Kidney epithelial cell (primary cell): ENCODE data around the gene C1orf94. TPM values are rescaled to one million over a fixed set of nuclear protein-coding genes. Genes with fewer than 3 reads are reported as not detected.

Source experiments
- DNase-seq: peaks from one replicate; pipeline ENCODE4 v3.0.0-alpha.2; 2010; ENCODE audit warnings: low read depth
- H3K27me3 ChIP-seq: 2 replicates; pipeline ENCODE4 v1.6.0; 2011; ENCODE audit warnings: low read length; ENCODE audit not compliant: control insufficient read depth, insufficient read depth
- H3K36me3 ChIP-seq: 2 replicates; pipeline ENCODE4 v1.5.1; 2011; ENCODE audit warnings: low read length; ENCODE audit not compliant: control insufficient read depth, insufficient read depth
- H3K4me3 ChIP-seq: 2 replicates; pipeline ENCODE4 v1.5.1; 2011; ENCODE audit warnings: low read depth, mild to moderate bottlenecking, control low read depth, low read length
- CTCF ChIP-seq: IDR thresholded peaks from 2 replicates; pipeline ENCODE4 v1.5.1; 2011; ENCODE audit warnings: mild to moderate bottlenecking, moderate library complexity, low read length, control low read depth, inconsistent platforms; ENCODE audit not compliant: insufficient read depth, poor library complexity, severe bottlenecking
- total RNA-seq: library from RNA; depleted of rRNA; stranded (reverse); fragments of >200 nt; gene quantifications from 2 replicates; pipeline ENCODE4 v1.2.3, GENCODE V29; 2015

The C1orf94 gene
- total RNA-seq, 1 donor from 2014 or later = not detected

DNA sequence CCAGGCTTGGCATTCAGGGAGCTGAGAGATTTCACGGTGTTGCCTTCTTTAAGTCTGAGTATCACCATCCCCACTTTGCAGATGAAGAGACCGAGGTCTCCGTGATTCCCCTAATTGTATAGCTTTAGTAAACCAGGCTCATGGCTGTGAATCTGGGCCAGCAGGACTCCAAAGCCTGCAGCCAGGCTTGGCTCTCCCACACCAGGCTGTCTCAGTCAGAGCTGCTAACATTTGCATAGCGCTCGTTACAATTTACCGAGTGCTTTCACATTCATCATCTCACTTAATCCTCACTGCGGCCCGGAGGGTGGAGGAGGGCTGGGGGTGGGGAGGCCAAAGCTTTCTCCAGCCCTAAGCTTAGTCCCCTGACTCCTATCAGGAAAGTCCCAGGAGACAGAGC is 11.7 kb downstream of the C1orf94 start:
- peaks cover 2% of the 10 kb centered on the region for H3K27me3 ChIP-seq
- H3K36me3 ChIP-seq = no peaks in the 10 kb centered on the region
- no peak overlapping the region for H3K4me3 ChIP-seq
- DNase-seq = no peak
- no peak for TF ChIP-seq CTCF

DNA sequence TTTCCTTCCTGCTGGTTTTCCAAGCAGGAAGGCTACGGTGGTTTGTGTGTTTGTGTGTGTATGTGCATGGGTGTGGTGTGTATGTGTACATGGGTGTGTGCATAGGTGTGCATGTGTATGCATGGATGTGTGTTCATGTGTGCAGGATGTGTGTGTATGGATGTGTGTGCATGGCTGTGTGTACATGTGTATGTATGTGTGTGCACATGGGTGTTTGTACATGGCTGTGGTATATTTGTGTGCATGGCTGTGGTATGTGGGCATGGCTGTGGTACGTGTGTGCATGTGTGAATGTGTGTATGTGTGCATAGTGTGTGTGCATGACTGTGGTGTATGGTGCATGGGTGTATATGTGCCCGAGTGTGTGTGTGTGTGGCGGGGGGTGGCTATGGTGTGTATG is 12.3 kb downstream of the C1orf94 start:
- H3K36me3 ChIP-seq = no peaks in the 10 kb centered on the region
- H3K27me3 ChIP-seq = peaks cover 2% of the 10 kb centered on the region
- no peak for DNase-seq
- no peak overlapping the region for H3K4me3 ChIP-seq
- TF ChIP-seq CTCF = no peak

GRCh38 chr1:34190692-34191091 is 14.0 kb downstream of the C1orf94 start:
- DNase-seq = no peak
- H3K27me3 ChIP-seq = peaks cover 2% of the 10 kb centered on the region
- no peak overlapping the region for H3K4me3 ChIP-seq
- H3K36me3 ChIP-seq = no peaks in the 10 kb centered on the region
- no peak for TF ChIP-seq CTCF

GRCh38 chr1:34192621-34193020 is 15.9 kb downstream of the C1orf94 start:
- TF ChIP-seq CTCF = no peak
- Histone ChIP-seq H3K36me3 (no peaks in the 10 kb centered on the region), H3K4me3 (no peak overlapping the region), H3K27me3 (peaks cover 2% of the 10 kb centered on the region)
- DNase-seq = no peak

DNA sequence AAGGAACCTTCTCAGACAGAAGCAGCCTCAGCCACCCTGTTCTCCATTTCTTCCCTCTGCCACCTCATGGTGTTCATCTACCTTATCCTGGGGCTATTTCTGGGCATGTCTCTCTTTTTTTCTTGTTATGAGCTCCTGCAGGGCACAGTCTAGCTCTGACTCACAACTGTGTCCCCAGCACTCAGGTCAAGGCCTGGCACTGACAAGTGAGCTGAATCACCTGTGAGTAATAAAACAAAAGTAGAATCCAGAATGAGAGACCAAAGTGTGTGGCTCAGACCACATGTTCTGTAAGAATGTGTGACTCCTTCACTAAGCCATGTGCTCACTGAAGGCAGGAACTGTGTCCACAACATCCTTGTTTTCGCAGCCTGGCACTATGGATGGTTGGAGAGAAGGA is 23.2 kb downstream of the C1orf94 start:
- peak; percentile 85 for DNase-seq
- TF ChIP-seq CTCF = no peak
- H3K4me3 ChIP-seq = no peak overlapping the region
- H3K27me3 ChIP-seq = no peaks in the 10 kb centered on the region
- H3K36me3 ChIP-seq = no peaks in the 10 kb centered on the region

DNA sequence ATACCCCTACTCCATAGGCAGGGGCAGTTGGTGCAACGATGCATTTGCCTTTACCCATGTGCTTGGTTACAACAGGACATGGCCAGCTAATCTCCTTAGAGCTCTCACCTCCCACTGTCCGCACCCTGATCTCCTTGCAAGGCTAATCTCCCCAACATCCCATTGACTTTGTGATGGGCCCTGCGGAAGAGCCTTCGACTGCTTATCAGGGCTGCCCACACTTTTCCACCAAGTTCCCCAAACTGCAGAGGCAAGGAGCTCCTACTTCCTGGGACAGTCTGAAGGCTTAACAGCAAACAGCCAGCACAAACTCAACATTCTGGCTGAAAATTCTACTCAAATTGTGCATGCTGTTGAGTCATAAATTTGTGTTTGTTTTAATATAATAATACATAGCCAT is 36.0 kb downstream of the C1orf94 start:
- Histone ChIP-seq H3K4me3 (no peak overlapping the region), H3K27me3 (no peaks in the 10 kb centered on the region), H3K36me3 (no peaks in the 10 kb centered on the region)
- no peak for TF ChIP-seq CTCF
- no peak for DNase-seq
